Frontal cortex (tissue), 4 donors: Measurements from ENCODE around the gene SPRR3. TPM values are rescaled to one million over a fixed set of nuclear protein-coding genes. Genes with fewer than 3 reads are reported as not detected.

Source experiments
- DNase-seq, 2 donors: peaks; one replicate each; pipeline ENCODE4 v3.0.0; 2012; ENCODE audit warnings: low spot score in 2 of 2
- FAIRE-seq: peaks from 2 replicates; lab custom pipeline; 2012; peaks lifted over from hg19 to GRCh38; lab: Jason Lieb, UNC
- total RNA-seq: library from RNA; depleted of rRNA; stranded (reverse); fragments of >200 nt; gene quantifications from one replicate; pipeline ENCODE4 v1.2.3, GENCODE V29; 2014
- donor health status: control.
- donor health status: control.
- donor health status: control.

Gene SPRR3, protein sequence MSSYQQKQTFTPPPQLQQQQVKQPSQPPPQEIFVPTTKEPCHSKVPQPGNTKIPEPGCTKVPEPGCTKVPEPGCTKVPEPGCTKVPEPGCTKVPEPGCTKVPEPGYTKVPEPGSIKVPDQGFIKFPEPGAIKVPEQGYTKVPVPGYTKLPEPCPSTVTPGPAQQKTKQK
- not detected for total RNA-seq

DNA sequence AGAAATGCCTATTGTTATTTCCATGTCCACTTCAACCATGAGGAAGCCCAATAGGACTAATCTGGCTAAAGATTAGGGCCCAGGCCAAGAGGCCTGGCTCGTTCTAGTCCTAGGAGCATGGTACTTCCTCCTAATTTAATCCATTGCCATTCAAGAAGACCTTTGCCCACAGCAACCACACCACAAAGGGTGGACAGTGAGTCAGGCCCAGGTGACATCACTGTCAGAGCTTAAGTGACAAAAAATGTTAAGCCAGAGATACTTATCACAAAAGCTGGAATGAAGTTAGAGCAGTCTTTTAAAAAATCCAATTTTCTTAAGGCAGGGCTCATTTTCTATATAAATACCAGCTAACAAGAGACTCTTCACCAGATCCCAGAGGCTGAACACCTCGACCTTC lies at the start of gene SPRR3:
Gene SPRR3 (plus strand): TSS at position 368 of the 400 bp plus-strand sequence. CDS start 1,272 bp downstream, outside the sequence.
- FAIRE-seq (no peak), DNase-seq (no peak)

DNA sequence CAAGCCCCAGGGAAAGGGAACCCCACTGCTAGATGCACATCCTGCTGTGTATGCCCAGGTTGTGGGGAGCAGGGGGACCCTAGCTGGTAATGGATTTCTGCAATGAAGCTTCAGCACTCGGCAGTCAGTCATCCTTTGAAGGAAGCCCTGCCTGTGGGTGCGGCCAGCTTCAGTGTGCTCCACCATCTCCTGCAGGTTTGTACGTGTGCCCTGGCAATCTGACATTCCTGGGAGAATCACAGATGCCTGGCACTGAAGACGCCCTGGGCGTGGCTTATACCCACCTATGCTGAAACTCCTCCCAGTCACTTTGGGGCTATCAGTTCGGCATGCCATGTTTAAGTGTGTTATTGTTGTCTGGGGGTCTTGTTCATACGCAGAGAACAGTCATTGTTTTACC lies 47.8 kb upstream of the SPRR3 start:
- FAIRE-seq (no peak), DNase-seq (no peak)

DNA sequence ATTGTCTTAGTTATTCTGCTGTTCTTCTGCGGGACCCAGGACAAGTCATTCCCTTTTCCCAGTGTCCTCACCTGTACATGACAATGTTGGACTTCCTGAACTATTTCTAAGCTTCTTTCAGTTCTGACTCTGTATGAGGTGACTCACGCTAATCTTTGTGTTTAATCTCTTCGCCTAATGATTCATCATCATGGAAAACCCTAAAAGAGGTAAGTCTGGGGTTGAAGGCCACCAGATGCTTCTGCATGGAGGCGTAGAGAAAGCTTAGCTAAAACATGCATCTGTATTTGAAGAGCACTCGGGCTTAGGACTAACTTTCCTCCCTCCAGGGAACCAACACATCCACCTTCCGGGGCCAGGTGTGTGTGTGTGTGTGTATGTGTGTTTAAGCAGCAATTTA lies 47.1 kb upstream of the SPRR3 start:
- no peak for FAIRE-seq
- no peak for DNase-seq

DNA sequence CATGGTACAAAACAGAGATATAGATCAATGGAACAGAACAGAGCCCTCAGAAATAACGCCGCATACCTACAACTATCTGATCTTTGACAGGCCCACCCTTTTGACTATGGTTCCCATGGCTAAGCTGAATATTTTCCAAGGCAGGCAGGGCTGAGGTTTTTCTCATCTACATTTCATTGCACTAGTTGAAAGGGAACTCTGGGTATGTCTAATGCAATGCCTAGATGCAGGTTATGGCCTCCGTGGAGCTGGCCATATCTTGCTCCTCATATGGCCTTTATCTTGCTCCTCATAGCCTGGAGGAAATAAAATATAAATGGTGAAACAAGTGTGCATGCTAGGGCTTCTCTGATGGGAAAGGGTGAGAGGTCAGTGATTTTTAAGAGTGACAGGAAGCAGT lies 44.0 kb upstream of the SPRR3 start:
- no peak for DNase-seq
- no peak for FAIRE-seq

DNA sequence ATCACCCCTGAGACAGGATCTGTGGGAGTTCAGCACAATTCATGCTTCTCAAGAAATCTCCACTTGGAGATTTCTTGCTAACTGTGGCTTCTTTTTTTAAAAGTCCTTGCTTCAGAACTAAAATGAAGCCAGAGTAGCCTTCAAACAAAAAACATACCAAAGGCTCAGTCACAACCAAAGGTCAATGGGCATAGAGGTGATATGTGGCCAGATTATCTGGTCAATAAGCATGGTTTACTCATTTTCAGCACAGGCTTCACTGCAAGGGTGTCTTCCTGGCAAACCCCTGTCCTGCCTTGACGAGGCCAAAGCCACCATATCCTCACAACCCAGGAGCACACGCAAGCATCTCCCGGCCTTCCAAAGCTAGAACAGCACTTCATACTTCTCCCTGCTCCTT lies 42.3 kb upstream of the SPRR3 start:
- DNase-seq, result no peak
- no peak for FAIRE-seq

DNA sequence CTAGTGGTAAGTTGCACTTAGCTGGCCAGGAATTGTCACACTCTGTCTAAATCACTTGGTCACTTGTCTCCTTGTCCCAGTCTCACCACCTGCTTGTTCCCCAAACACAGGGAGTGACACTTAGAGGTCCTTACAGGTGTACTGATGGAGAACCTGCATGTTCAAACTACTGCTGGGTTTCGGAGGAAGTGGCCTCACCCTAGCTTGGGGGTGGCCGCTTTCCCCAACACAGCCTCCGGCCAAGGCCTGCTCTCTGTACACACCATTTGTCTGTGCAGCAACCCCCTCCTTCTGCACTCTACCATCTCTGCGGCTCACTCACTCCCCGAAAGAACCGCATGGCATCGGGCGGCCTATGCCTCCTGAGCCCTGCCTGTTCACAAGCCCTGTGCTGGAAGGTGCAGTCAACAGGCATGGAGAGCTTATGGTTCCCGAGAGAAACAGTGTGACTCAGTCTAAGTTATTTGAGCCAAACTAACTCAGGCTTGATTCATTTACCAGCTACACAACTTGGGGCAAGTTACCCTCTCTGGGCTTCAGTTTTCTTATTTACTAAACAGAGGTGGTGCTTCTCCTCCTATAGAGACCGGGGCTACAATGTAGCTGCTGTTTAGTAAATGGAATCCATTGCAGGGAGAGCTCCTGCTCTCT lies 41.6 kb upstream of the SPRR3 start:
- FAIRE-seq, result no peak

DNA sequence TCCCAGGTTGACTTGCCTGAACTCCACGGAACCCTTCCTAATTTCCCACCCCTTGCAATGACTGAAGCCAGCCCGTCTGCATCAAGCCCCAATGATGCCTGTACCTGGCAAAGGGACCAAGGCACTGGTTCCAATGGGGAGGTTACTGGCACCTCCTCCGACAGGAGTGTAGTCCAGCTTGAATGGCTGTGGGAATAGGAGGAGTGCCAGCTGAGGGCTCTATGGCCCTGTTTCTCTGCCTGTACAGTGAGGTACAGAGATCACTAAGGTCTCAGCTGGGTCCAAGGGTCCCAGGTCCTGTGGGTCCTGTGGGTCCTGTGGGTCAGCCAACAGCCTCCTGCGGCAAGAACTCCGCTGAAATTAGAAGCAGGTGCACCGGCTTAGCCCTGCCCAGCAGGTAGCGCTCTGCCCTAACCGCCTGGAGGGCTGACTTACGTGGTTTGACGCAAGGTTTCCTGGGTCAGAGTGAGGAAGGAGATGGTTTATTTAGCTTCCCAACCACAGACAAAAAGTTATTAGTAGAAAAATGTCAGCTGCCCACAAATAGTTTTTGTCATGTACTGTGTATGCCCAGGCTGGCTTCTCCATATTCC lies 41.0 kb upstream of the SPRR3 start:
- FAIRE-seq (no peak), DNase-seq (no peak)

More for the DNA sequence above, 41.6 kb upstream of the SPRR3 start:
- DNase-seq, result no peak

DNA sequence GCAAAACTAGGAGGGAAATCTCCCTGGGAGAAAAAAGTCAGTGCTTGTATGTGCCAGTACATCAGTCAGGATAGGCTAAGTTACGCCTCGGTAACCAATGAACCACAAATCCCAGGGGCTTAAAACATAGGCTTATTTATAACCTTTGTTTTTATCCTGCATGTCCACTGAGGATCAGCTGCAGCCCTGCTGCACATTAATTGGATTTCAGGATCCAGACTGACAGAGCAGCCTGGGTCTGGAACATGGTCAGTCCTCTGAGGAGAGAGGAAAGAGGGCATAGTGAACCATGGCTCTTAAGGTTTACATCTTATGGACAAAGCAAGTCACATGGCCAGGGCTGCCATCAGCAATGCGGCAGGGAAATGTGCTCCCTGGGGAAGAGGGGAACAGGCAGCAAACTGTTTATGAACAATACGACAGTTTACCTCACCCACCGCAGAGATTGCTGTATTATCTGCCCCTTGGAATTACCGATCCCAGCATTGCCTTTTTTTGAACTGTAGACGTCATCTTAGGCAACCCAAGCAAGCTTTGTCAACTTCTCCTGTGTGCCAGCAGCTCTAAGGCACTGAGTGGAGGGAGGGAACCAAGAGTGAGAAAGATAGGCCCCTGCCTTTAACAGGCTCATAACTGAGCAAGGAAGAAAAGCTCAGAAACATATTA lies 40.2 kb upstream of the SPRR3 start:
- FAIRE-seq, result no peak
- no peak for DNase-seq

DNA sequence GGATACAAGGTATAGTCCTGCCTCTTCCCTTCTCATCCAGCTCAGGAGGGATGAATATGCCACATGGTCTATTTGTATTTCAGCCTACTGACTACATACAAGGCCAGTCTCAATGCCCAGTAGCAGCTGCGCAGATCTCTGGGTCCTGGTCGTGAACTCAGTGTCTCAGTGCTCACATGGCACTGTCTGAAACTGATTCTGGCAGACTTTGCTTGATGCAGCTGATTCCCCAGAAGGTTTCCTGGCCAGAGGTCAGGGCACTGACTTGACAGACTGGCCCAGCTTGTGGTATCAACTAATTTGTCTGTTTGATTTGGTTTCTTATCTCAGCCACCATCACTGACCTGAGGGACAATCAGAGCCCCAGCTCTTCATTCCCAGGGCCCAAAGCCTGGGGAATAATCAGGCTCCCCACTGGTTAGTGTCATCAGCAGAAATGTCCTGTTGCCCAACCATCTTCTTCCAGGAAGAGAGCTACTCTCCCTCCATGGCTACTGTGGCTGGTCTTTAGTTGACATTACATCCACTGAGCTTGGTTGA lies 38.6 kb upstream of the SPRR3 start:
- no peak for FAIRE-seq

DNA sequence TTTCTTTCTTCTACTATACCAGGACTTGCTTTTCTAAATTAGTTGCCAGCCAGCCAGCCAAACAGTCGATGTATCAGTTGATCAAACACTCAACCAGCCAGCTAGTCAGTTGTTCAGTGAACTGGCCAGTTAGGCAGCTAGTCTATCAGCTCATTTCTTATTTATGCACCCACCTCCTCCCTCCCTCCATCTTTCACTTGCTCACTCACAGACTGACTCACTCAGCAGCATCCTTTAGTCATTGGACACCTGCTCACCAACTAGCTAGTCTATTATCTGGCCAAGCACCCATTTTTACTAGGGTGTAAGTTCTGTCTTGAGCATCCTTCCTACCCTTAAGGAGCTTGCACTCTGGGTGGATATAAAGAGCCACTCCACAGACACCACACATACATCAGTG lies 37.0 kb upstream of the SPRR3 start:
- DNase-seq (no peak), FAIRE-seq (no peak)

More for the DNA sequence above, 38.6 kb upstream of the SPRR3 start:
- no peak for DNase-seq

DNA sequence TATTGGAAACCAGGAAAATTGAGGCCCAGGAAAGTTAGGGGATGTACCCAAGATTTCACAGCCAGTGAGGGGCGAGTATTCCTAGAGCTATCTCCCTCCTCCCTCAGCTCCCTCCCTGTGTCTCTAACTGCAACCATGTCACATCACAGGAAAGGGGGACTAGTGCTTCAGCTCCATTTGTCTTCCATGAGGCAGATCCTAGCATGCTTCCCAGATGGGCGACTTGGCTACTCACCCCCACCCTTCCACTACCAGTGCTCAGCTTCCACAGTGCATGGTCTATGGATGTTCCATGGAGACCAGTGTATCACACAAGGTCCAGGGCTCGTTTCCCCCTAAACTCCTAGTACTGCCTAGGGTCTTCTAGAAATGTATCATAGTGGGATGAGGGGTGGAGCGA lies 35.7 kb upstream of the SPRR3 start:
- FAIRE-seq (no peak), DNase-seq (no peak)

DNA sequence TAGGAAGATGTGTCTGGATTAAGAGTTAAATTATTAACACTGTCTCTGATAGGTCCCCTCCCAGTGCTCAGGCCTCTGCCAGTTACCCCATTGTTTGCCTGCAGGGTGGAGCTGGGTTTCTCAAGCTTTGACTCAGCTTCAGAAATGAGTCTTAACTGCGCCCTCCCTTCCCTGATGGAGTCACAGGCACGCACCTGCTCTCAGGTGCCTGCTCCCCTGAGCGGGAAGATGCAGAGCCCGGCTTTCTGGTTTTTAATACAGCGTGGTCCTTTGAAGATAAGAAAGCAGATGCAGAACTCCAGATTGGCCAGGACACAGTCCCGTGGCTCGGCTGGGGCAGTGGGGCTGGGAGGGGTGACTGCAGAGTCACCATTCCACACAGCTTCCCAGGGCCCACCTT lies 34.3 kb upstream of the SPRR3 start:
- FAIRE-seq (no peak), DNase-seq (no peak)

DNA sequence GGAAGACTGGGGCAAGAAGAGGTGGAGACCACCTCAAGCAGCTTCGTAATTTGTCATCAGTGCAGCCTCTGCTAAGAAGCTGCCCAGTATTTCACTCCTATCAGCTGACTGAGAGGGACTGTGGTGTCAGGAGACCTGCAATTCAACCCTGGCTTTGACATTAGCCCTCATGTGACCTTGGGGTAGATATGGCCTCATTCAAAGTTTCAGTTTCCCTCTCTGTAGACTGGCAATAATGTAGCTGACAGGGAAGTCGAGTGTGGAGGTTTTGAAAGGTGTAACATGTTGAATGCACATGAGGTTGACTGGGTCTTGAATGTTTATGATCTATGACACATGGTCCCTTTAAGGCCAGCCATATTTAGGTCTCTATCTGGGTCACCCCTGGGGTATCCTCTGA lies 33.3 kb upstream of the SPRR3 start:
- no peak for FAIRE-seq
- no peak for DNase-seq

DNA sequence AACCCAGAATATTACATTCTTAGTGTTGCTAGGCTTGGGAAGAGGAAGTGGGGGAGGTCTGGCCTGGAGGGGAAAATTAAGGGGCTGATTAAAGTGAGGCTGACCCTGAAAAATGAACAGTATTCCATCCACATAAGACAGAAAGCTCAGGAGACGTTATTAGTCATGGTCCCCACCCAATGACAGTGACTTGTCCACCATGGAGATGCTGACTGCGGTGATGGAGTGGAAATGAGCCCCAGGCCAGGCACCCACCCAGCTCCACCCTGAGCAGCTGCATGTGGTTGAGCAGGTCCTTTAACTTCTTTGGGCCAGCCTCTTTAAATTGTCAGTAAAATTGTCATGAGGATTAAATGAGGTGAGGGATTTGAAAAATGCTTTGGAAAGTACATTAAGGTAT lies 32.5 kb upstream of the SPRR3 start:
- no peak for DNase-seq
- FAIRE-seq, result no peak

DNA sequence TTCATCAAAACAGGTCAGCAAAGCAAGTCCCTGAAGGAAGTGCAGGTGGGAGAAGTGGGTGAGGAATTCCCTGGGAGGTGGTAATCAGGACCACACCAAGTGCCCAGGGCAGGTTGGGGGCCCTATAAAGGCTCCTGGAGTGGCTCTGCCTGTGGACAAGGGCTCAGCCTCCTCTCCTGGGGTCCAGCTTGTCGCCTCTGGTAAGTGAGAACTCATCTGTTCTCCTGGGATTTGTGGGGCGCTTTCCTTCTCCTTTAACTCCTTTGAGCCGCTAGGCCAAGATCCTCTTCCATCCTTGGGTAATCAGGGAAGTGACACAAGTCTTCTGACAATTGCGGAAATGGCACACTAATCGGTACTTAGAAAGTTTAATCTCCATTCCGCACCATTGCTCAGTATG lies 31.1 kb upstream of the SPRR3 start, which contains the start of gene SPRR4:
Gene SPRR4 (plus strand): TSS at position 154 of the 400 bp plus-strand sequence. CDS start 1,243 bp downstream, outside the sequence.
- no peak for DNase-seq
- FAIRE-seq, result no peak

DNA sequence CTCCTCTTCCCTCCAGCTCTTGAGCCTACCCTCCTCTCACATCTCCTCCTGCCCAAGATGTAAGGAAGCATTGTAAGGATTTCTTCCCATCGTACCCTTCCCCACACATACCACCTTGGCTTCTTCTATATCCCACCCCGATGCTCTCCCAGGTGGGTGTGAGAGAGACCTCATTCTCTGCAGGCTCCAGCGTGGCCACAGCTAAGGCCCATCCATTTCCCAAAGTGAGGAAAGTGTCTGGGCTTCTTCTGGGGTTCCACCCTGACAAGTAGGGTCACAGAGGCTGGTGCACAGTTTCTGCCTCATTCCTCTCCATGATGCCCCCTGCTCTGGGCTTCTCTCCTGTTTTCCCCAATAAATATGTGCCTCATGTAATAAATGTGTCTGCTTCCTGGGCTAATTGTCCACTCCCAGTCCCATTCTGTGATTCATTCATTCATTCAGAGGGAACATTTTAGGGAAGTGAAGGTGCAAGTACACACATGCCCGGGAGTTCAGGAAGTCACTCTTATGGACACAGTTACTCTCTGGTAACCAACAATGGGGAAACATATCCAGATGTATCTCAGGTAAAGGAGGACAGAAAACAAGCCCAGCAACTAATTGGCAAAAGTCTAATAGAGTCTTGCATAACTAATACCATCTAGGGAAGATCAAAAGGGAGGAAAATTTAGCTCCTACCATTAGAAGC lies 29.2 kb upstream of the SPRR3 start:
- FAIRE-seq (no peak), DNase-seq (no peak)

DNA sequence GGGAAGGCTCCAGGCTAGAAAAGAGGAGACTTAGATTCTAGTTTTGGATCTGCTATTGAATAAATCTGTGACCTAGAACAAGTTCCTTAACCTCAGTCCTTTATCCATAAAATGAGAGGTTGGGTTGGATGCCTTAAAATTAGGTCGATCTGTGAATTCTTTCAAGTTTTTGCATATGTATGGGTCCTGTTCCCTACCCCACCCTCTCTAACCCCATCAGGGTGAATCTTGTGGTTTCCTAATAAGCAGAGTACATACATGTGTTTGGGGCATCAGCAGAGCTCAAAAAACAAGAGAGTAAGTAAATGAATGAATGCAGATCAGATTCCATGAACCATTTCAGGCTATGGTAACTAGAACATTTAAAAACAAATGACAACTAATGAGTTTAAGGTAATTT lies 24.9 kb upstream of the SPRR3 start:
- FAIRE-seq (no peak), DNase-seq (no peak)

DNA sequence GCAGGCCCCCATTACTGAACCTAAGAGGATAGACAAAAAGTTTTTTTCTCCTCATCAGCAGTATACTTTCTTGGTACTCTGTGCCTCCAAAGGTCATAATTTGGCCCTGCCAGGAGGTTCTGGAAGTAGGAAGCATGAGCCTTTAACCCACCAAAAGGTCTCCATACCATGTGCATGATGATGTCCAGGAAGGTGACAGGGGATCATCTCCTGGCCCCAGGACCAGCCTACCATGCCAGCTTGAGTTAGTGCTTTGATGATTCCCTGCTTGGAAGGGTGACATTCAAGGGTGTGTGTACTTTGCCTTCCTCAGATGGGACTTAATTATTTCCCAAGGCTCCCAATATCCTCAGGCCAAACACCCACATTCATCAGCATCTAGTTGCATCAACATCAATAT lies 23.9 kb upstream of the SPRR3 start:
- DNase-seq (no peak), FAIRE-seq (no peak)

DNA sequence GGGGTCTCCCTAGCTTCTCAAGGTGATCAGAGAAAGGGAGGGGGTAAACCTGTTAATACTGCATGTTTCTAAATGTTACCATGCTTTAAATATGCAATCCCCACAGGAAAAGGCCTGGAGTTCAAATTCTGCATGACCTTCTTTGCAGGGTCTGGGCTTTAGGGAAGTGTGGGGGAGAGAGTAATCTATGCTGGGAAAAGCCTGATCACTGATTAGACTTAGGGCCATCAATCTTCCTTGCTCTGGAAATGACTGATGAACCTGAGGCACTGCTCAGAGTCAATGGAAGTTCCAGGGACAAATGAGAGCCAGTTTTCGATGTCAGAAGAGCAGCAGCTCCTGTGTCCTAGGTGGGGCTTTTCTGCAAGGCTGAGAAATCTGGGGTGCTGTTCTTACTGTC lies 20.9 kb upstream of the SPRR3 start:
- DNase-seq (no peak), FAIRE-seq (no peak)
